KOPT-K1 (cell line): ENCODE data around the gene REXO1.

Experiments used
- H3K27ac ChIP-seq: fragments of 200-600 bp; sonication (generic); 2 replicates; pipeline ENCODE4 v1.5.1; 2016; ENCODE audit warnings: antibody characterized with exemption, mild to moderate bottlenecking, low read depth, low read length; ENCODE audit not compliant: poor library complexity, severe bottlenecking
- H3K36me3 ChIP-seq: fragments of 200-600 bp; sonication (generic); 2 replicates; pipeline ENCODE4 v1.5.1; 2017; ENCODE audit warnings: antibody characterized with exemption, mild to moderate bottlenecking, low read length, moderate library complexity; ENCODE audit not compliant: insufficient read depth
- H3K9me3 ChIP-seq: fragments of 200-600 bp; sonication (generic); 2 replicates; pipeline ENCODE4 v1.5.1; 2017; ENCODE audit warnings: antibody characterized with exemption, low read length, mild to moderate bottlenecking; ENCODE audit not compliant: insufficient read depth, poor library complexity, severe bottlenecking

Gene REXO1

DNA sequence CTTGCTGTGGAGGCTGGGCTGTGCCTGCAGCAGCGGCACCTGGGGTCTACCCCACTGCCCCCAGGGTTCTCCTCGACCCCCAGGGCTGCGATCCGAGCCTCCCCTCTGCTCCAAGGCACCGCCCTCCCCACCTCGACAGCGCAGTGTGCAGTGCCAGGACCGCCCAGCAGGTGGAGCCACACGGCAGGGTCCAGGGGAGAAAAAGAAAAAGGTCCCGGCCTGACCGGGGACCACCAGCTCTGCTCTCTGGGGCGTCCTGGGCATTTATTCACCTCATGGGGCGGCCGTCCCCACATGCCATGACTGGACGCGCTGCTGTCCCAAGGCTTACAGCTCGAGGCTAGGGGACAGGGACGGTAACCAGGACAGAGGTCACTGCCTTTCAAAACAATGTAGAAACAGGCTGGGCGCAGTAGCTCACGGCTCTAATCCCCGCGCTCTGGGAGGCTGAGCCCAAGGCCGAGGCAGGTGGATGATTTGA, 10.6 kb downstream of the REXO1 start:
- Histone ChIP-seq H3K9me3 (no peaks in the 10 kb centered on the region), H3K36me3 (peaks cover 59% of the 10 kb centered on the region), H3K27ac (no peak overlapping the region)

- H3K27ac ChIP-seq, result no peak overlapping the region
- H3K9me3 ChIP-seq, result no peaks in the 10 kb centered on the region
- H3K36me3 ChIP-seq, result peaks cover 59% of the 10 kb centered on the region
Observed at GRCh38 chr19:1837222-1837565, 11.1 kb downstream of the REXO1 start.

DNA sequence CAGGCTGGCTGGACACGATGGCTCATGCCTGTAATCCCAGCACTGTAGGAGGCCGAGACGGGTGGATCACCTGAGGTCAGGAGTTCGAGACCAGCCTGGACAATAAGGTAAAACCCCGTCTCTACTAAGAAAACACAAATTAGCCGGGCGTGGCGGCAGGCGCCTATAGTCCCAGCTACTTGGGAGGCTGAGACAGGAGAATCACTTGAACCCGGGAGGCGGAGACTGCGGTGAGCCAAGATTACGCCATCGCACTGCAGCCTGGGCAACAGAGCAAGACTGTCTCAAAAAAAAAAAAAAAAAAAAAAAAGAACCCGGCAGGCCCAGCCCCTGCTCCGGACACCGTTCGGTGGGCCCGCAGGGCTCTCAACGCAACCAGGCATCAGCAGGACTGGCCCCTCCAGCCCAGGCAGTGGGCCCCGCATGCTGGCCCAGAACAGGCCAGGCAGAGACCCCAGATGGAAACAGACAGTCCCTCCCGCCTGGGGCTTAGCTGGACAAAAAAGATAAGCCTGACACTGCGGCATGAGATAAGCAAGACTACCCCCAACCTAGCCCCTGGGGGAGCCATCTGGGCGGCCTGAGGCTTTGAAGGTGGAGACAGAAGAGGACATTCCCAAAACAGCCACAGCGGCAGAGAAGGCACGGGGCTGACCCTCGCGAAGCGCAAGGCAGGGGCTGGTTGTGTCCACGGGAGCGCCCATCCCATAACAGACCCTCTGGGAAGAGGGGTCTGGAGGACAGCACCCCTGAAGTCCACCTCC, 11.6 kb downstream of the REXO1 start:
- Histone ChIP-seq H3K9me3 (no peaks in the 10 kb centered on the region), H3K27ac (no peak overlapping the region), H3K36me3 (peaks cover 64% of the 10 kb centered on the region)

DNA sequence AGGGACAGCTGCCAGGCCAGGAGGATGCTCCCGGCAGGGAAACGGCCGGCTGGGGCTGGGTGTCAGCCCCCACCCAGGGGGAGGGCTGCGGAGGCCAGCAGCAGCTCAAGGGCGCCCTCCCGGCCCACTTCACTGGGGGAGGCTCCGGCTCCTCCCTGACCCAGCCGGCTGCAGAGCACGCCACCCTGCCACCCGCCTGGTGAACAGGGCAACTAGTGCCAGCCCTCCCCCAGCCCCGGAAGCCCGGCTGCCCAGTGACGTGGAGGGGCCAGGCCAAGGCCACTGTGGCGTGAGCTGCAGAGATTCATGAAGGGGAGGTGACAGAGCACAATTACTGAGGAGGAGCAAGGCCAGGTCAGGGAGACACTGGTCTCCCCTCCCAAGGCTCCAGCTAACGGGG, 14.7 kb downstream of the REXO1 start:
- no peak overlapping the region for H3K27ac ChIP-seq
- H3K36me3 ChIP-seq, result peaks cover 75% of the 10 kb centered on the region

GRCh38 chr19:1832046-1832663, 16.1 kb downstream of the REXO1 start:
- H3K27ac ChIP-seq, result no peak overlapping the region
- H3K9me3 ChIP-seq, result no peaks in the 10 kb centered on the region
- H3K36me3 ChIP-seq, result peaks cover 77% of the 10 kb centered on the region

More for the DNA sequence above, 14.7 kb downstream of the REXO1 start:
- no peaks in the 10 kb centered on the region for H3K9me3 ChIP-seq

- peaks cover 79% of the 10 kb centered on the region for H3K36me3 ChIP-seq
- H3K9me3 ChIP-seq, result no peaks in the 10 kb centered on the region
- H3K27ac ChIP-seq, result no peak overlapping the region
Observed at GRCh38 chr19:1830978-1831377, 17.3 kb downstream of the REXO1 start.

- peaks cover 83% of the 10 kb centered on the region for H3K36me3 ChIP-seq
- H3K27ac ChIP-seq, result no peak overlapping the region
- no peaks in the 10 kb centered on the region for H3K9me3 ChIP-seq
Observed at GRCh38 chr19:1830568-1830967, 17.7 kb downstream of the REXO1 start.

DNA sequence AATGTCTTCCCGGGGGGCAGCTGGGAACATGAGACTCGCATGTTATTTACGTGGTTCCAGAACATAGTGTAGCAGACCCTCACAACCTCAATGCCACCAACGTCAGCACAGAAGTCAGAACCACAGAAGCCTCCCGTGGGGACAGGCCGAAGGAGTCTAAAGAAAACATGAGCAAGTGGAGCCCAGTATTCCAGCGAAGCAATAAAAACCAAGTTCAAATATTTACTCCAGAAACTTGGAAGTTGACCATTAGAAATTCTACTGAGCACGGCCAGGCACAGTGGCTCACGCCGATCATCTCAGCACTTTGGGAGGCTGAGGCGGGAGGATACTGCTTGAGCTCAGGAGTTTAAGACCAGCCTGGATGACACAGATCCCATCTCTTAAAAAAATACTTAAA, 18.3 kb downstream of the REXO1 start:
- Histone ChIP-seq H3K9me3 (no peaks in the 10 kb centered on the region), H3K27ac (no peak overlapping the region), H3K36me3 (peaks cover 83% of the 10 kb centered on the region)

DNA sequence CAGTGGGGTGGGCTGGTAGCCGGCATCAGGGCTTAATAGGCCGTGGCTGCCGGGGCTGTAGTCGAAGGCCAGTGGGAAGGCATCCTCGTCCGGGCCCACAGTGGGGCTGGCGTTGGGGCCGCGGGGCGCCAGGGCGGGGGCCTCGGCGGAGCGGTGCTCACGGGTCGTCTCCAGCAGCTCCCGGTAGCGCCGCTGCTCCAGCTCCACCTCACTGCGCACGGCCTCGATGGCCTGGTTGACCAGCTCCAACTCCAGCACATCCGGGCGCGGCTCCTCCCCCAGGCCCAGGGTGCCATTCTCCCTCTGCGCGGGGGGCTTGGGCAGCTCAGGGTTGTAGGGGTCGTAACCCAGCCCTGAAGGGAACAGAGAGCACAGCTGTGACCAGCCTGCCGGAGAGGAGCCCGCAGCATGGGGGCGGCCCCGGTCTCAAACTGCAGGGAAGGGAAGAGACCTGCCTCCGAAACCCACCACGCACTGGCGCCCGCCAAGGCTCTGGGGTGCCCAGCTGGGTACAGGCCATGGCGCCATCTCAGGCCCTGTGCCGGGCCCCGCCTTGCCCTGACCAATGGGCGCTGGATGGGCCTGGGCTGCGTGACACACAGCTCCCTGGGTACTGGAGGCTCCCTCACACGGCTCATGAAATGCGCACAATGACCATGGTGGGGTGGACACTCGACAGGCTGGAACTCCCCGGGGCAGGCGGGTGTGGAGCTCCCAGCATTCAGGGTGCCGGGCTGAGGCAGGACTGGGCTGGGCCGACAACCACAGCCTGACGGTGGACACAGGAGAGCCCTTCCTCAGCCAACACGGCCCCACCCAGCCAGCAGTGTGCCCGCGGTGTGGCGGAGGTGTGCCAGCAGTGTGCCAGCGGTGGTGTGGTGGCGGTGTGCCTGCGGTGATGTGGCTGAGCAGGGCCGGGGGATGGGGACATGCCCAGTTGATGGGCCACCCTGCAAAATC, 19.7 kb downstream of the REXO1 start:
- no peak overlapping the region for H3K27ac ChIP-seq
- H3K36me3 ChIP-seq, result peaks cover 90% of the 10 kb centered on the region
- H3K9me3 ChIP-seq, result no peaks in the 10 kb centered on the region

DNA sequence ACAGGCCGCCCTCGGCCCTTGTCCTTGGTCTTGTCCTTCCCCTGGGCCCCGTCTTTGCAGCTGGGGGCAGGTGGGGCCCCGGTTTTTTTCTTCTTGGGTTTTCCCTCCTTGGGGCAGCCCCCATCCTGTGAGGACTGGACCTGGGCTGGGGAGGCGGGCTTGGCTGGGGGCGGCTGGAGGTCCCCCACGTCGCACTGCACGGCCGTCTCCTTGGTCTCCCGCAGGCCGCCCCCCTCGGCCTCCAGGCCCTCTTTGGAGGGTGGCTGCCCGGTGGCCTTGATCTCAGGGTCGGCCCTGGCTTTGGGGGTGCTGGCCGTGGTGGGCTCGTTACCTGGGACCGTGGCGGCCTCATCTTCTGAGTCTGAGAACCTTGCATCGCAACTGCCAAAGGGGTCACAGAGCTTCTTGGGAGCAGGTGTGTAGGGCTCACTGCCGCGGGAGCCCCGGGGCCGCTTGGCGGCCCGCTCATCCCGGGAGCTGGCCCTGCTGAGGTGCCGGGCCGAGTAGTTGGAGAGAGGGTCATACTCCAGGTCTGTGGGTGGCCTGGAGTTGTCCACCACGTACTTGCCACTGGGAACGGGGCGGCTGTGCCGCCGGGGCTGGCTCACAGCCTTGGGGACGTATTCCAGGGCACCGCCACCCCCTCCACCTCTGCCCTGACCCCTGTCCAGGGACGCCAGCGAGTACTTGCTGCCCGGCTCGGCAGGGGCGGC, 20.6 kb downstream of the REXO1 start:
- H3K9me3 ChIP-seq, result no peaks in the 10 kb centered on the region
- no peak overlapping the region for H3K27ac ChIP-seq
- peaks cover 91% of the 10 kb centered on the region for H3K36me3 ChIP-seq

DNA sequence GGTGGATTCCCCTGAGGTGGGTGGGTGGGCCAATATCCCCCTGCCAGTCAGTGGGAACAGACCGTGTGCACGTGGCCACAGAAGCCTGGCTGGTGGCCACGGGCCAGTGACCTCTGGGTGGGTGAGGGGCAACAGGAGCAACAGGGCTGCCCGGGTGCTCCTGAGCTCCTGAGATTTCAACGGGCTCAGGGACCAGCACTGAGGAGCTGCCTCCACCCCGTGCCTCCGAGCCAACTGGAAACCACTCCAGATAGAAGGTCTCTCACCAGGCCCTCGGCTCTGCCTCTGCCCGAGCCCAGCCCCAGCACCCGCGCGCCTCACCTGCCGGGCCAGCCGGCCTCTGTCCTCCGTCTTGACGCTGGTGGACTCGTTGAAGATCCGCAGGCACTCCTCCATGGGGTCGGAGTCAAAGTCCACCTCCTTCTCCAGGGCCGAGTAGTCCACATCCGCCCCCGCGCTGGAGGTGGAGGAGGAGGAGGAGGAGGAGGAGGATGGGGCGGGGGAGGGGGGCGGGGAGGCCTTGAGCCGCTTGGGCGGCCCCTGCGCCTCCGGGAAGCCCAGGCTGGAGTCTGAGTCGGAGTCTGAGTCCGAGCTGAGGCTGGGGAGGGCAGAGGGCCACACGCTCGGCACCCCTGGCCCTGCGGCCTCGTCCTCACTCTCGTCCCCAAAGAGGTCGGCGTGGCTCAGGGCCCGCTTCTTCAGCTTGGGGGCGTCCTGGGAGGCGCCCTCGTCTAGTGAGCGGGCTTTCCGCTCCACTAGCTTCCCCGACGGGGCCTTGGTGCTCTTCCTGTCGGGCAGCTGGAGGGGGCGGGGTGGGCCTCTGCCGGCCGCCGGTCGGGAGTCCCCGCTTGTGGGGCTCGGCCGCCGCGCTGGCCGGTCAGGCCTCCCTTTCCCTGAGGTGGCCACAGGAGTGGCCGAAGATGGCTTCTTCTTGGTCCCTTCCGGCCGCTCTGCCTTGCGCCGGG, 21.4 kb downstream of the REXO1 start:
- H3K27ac ChIP-seq, result no peak overlapping the region
- H3K36me3 ChIP-seq, result peaks cover 91% of the 10 kb centered on the region
- no peaks in the 10 kb centered on the region for H3K9me3 ChIP-seq

DNA sequence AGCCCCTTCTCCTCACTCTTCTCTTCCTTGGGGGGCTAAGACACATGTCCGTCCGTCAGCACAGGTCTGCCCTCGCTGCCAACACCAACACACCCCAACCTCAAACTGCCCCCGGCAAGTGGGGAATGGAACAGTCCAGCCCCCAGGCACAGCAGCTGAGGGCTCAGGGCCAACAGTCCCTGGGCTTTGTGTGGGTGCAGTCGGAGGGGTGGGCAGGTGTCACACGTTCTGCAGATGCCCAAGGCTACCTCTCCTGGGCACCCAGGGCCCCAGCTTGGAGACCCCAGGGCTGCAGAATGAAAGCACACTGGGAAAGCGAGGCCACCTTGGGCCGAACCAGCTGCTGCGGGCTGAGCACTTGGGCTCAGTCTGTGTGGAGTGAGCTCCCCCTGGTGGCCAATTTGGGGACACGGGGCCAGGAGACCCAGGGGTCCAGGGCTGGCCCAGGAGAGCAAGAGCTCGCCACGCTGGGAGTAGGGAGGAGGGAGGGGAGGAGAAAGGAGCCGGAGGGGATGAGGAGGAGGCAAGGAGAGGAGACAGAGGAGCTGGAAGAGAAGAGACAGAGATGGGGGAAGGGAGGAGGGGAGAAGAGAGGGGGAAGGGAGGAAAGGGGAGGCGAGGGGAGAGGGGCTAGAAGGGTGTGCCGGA, 22.2 kb downstream of the REXO1 start:
- Histone ChIP-seq H3K9me3 (no peaks in the 10 kb centered on the region), H3K36me3 (peaks cover 94% of the 10 kb centered on the region), H3K27ac (no peak overlapping the region)

DNA sequence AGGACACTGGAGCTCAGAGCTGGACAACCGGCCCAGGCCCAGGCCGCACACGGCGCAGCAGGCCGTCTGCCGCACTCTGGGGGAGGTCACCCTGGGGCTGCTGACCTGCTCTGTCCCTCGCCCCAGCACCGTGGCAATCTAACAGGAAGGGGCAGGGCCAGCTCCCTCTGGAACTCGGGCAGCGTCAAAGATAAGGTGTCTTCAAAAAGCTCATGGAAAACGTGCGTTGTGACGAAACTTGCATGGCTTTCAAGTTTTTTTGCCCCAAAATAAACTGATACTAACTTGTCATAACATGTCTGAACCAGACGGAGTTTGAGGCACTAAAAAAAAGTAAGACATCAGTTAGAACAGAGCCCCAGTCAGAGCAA, 24.0 kb downstream of the REXO1 start:
- peaks cover 97% of the 10 kb centered on the region for H3K36me3 ChIP-seq
- no peaks in the 10 kb centered on the region for H3K9me3 ChIP-seq
- no peak overlapping the region for H3K27ac ChIP-seq
